Colonic mucosa (tissue), 4 donors: ENCODE results near the gene RBM39. TPM values are rescaled to one million over a fixed set of nuclear protein-coding genes. Genes with fewer than 3 reads are reported as not detected.
"Not testable (repeated sequence)": the region's sequence is repeated elsewhere in the genome, so short reads cannot be mapped to it uniquely, and the experiment has no call there.

Experiments used
- DNase-seq: peaks from one replicate; pipeline ENCODE4 v3.0.0-alpha.2; 2020
- H3K27ac ChIP-seq: fragments of 200-600 bp; one replicate; pipeline ENCODE4 v1.8.0; 2021
- H3K27me3 ChIP-seq: fragments of 200-600 bp; one replicate; pipeline ENCODE4 v1.8.0; 2021
- H3K36me3 ChIP-seq: fragments of 200-600 bp; one replicate; pipeline ENCODE4 v1.8.0; 2021
- H3K4me1 ChIP-seq: fragments of 200-600 bp; one replicate; pipeline ENCODE4 v1.8.0; 2021; ENCODE audit warnings: mild to moderate bottlenecking
- H3K4me3 ChIP-seq: fragments of 200-600 bp; one replicate; pipeline ENCODE4 v1.8.0; 2021
- H3K9ac ChIP-seq, 2 donors: one replicate each; pipeline ENCODE4 v1.7.0; 2013; ENCODE audit warnings: control low read depth in 2 of 2, low read depth in 2 of 2, low read length in 2 of 2
- H3K9me3 ChIP-seq: fragments of 200-600 bp; one replicate; pipeline ENCODE4 v1.8.0; 2021
- intact Hi-C: fragments of 100-400 bp; cut with DNase I; formaldehyde crosslinking; loops from one replicate; pipeline ENCODE4 v1.14.1; 2022
- total RNA-seq, 2 donors: library from RNA; stranded (reverse); fragmentation: NEBNext Ultra II Directional in 1 of 2; extraction: Animal tissue kit (Norgen Biotek cat#: 25700) in 1 of 2; gene quantifications; one replicate each; pipeline ENCODE4 v1.2.1, GENCODE V29; 2021
- TF ChIP-seq, protein P1 (sequence below): fragments of 200-600 bp; IDR thresholded peaks from one replicate; pipeline ENCODE4 v1.8.0; 2022; ENCODE audit warnings: antibody characterized with exemption, mild to moderate bottlenecking
- donor health status: healthy.
- donor health status: DM: no; HTN: no; CAD: no.
- donor health status: DM: no; HTN: no; CAD: no.

RBM39 gene
- total RNA-seq, 2 donors from 2014 or later, result 228 to 248 TPM

- Histone ChIP-seq H3K9ac (no peak overlapping the region), H3K27me3 (no peaks in the 10 kb centered on the region), H3K4me1 (no peaks in the 10 kb centered on the region), H3K4me3 (no peak overlapping the region), H3K36me3 (peaks cover 74% of the 10 kb centered on the region), H3K27ac (no peak overlapping the region), H3K9me3 (no peaks in the 10 kb centered on the region)
- DNase-seq, result no peak
- intact Hi-C loops, result no loop called here
- TF ChIP-seq, protein P1, sequence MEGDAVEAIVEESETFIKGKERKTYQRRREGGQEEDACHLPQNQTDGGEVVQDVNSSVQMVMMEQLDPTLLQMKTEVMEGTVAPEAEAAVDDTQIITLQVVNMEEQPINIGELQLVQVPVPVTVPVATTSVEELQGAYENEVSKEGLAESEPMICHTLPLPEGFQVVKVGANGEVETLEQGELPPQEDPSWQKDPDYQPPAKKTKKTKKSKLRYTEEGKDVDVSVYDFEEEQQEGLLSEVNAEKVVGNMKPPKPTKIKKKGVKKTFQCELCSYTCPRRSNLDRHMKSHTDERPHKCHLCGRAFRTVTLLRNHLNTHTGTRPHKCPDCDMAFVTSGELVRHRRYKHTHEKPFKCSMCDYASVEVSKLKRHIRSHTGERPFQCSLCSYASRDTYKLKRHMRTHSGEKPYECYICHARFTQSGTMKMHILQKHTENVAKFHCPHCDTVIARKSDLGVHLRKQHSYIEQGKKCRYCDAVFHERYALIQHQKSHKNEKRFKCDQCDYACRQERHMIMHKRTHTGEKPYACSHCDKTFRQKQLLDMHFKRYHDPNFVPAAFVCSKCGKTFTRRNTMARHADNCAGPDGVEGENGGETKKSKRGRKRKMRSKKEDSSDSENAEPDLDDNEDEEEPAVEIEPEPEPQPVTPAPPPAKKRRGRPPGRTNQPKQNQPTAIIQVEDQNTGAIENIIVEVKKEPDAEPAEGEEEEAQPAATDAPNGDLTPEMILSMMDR, result no peak
These were observed 21.6 kb downstream of the RBM39 start for GRCh38 chr20:35720165-35721123.

DNA sequence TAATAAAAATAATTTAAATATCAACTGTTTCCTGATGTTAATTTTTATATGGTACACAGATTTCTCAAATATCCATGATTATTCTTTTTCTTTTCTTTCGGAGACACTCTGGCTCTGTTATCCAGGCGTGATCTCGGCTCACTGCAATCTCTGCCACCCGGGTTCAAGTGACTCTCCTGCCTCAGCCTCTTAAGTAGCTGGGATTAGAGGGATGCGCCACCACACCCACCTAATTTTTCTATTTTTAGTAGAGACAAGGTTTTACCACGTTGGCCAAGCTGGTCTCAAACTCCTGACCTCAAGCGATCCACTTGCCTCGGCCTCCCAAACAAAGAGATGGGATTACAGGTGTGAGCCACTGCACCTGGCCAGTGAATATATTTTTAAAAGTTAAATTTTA is 22.3 kb downstream of the RBM39 start:
- intact Hi-C loops, result no loop called here
- no peaks in the 10 kb centered on the region for H3K27me3 ChIP-seq
- H3K4me1 ChIP-seq, result no peaks in the 10 kb centered on the region
- no peak overlapping the region for H3K4me3 ChIP-seq
- no peaks in the 10 kb centered on the region for H3K9me3 ChIP-seq
- no peak overlapping the region for H3K27ac ChIP-seq
- TF ChIP-seq, protein P1, result no peak
- H3K9ac ChIP-seq, result no peak overlapping the region
- peaks cover 81% of the 10 kb centered on the region for H3K36me3 ChIP-seq
- DNase-seq, result no peak

DNA sequence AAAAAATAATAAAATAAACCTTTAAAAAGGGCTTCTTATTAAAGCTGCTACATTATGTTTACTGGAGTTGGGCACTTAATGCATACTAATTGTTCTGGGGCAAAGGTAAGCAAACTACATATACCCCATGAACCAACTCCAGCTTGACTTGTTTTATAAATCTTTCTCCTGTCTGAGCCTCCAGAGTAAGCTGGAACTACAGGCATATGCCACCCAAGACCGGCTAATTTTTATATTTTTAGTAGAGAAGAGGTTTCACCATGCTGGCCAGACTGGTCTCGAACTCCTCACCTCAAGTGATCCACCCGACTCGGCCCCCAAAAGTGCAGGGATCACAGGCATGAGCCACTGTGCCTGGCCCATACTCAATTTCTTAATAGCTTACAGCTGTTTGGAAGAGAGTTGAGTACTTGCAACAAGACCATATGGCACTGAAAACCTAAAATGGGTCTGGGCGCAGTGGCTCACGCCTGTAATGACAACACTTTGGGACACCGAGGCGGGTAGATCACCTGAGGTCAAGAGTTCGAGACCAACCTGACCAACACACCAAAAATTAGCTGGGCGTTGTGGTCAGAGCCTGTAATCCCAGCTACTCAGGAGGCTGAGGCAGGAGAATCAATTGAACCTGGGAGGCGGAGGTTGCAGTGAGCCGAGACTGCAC is 23.0 kb downstream of the RBM39 start:
- peaks cover 78% of the 10 kb centered on the region for H3K36me3 ChIP-seq
- intact Hi-C loops, result no loop called here
- H3K9me3 ChIP-seq, result no peaks in the 10 kb centered on the region
- H3K27ac ChIP-seq, result no peak overlapping the region
- no peak for DNase-seq
- TF ChIP-seq, protein P1, result no peak
- no peaks in the 10 kb centered on the region for H3K27me3 ChIP-seq
- no peaks in the 10 kb centered on the region for H3K4me1 ChIP-seq
- no peak overlapping the region for H3K9ac ChIP-seq
- no peak overlapping the region for H3K4me3 ChIP-seq

GRCh38 chr20:35718321-35718720 is 23.7 kb downstream of the RBM39 start:
- DNase-seq, intact Hi-C loops, H3K4me1 ChIP-seq, H3K9me3 ChIP-seq, H3K27ac ChIP-seq, H3K9ac ChIP-seq, H3K27me3 ChIP-seq, H3K4me3 ChIP-seq: not testable (repeated sequence)
- peaks cover 71% of the 10 kb centered on the region for H3K36me3 ChIP-seq

- no peaks in the 10 kb centered on the region for H3K4me1 ChIP-seq
- peaks cover 74% of the 10 kb centered on the region for H3K36me3 ChIP-seq
- no peaks in the 10 kb centered on the region for H3K9me3 ChIP-seq
- no peak overlapping the region for H3K9ac ChIP-seq
- TF ChIP-seq, protein P1, result no peak
- no peak overlapping the region for H3K27ac ChIP-seq
- H3K27me3 ChIP-seq, result no peaks in the 10 kb centered on the region
- H3K4me3 ChIP-seq, result no peak overlapping the region
- no peak for DNase-seq
- intact Hi-C loops, result no loop called here
These were observed 25.7 kb downstream of the RBM39 start for GRCh38 chr20:35716330-35716729.
